Breast epithelium (tissue), 3 donors: Measurements from ENCODE around the gene GORASP2.

ENCODE experiments used
- POLR2A ChIP-seq: fragments of 450-650 bp; IDR thresholded peaks from one replicate; pipeline ENCODE4 v1.6.1; 2016; ENCODE audit warnings: antibody characterized with exemption, mild to moderate bottlenecking, moderate library complexity
- POLR2AphosphoS5 ChIP-seq, 3 donors: sonication (generic); formaldehyde crosslinking; IDR thresholded peaks; one replicate each; pipeline ENCODE4 v1.6.1; 2017; ENCODE audit warnings: antibody characterized with exemption in 3 of 3
- TF ChIP-seq, protein P1 (sequence below), 3 donors: fragments of 450-650 bp; IDR thresholded peaks; one replicate each; pipeline ENCODE4 v1.5.1; 2016 to 2017; ENCODE audit warnings: antibody characterized with exemption in 3 of 3, mild to moderate bottlenecking in 3 of 3, moderate library complexity in 3 of 3

DNA sequence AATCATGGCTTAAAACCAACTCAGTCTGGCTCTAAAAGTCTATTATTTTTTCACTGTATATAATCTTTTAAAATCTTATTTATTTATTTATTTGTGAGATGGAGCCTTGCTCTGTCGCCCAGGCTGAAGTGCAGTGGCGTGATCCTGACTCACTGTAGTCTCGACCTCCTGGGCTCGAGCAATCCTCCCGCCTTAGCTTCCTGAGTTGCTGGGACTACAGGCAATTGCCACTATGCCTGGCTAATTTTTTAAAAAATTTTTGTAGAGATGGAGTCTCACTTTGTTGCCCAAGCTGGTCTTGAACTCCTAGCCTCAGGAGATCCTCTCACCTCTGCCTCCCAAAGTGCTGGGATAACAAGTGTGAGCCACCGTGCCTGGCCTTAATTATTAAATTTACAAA, 14.5 kb downstream of the GORASP2 start:
- TF ChIP-seq, protein P1, sequence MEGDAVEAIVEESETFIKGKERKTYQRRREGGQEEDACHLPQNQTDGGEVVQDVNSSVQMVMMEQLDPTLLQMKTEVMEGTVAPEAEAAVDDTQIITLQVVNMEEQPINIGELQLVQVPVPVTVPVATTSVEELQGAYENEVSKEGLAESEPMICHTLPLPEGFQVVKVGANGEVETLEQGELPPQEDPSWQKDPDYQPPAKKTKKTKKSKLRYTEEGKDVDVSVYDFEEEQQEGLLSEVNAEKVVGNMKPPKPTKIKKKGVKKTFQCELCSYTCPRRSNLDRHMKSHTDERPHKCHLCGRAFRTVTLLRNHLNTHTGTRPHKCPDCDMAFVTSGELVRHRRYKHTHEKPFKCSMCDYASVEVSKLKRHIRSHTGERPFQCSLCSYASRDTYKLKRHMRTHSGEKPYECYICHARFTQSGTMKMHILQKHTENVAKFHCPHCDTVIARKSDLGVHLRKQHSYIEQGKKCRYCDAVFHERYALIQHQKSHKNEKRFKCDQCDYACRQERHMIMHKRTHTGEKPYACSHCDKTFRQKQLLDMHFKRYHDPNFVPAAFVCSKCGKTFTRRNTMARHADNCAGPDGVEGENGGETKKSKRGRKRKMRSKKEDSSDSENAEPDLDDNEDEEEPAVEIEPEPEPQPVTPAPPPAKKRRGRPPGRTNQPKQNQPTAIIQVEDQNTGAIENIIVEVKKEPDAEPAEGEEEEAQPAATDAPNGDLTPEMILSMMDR (IDR thresholded peaks at IDR 0.05): no peak
- no peak for TF ChIP-seq POLR2A
- TF ChIP-seq POLR2AphosphoS5 (IDR thresholded peaks at IDR 0.05): no peak
